GM13977 (cell line): ENCODE results near the gene SEMA3B.

ENCODE experiments used
- DNase-seq: peaks from one replicate; pipeline ENCODE4 v3.0.0; 2012; ENCODE audit warnings: low spot score
- CTCF ChIP-seq: IDR thresholded peaks from 2 replicates; pipeline ENCODE4 v1.5.1; 2012; ENCODE audit warnings: mild to moderate bottlenecking, control low read depth; ENCODE audit not compliant: insufficient read depth; ENCODE audit errors: extremely low read depth, missing control alignments
- in situ Hi-C: fragments of 300-500 bp; cut with MboI; formaldehyde crosslinking; loops from one replicate; pipeline ENCODE4 v1.12.0; 2022; ENCODE audit warnings: low sequenced_read_pairs, low pct_unique_long_range_greater_than_20kb, mixed read lengths, inconsistent platforms; ENCODE audit not compliant: unreplicated experiment

SEMA3B gene

GRCh38 chr3:50296721-50297383 lies 27.9 kb downstream of the SEMA3B start:
- in situ Hi-C loops: no loop called here
- TF ChIP-seq CTCF: no peak

DNA sequence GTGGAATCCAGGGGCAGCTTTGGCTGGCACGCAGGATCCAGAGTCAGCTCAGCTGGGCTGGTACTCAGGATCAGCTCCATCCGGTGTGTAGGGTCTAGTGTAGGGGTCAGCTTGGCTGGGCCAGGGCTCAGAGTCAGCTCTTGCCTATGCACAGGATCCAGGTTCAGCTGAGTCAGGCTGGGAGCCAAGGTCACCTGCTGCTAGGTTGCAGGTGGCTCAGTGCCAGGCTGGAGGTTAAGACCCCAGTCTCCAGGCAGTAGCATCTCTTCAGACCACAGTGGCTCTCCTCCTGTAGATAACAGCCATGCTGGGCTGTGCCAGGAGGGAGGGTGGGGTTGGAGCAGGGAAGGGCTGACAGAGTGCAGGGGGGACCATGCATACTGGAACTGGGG lies 28.4 kb downstream of the SEMA3B start:
- TF ChIP-seq CTCF: no peak
- DNase-seq: no peak
- in situ Hi-C loops: no loop called here

More at GRCh38 chr3:50296721-50297383, 27.9 kb downstream of the SEMA3B start:
- no peak for DNase-seq

DNA sequence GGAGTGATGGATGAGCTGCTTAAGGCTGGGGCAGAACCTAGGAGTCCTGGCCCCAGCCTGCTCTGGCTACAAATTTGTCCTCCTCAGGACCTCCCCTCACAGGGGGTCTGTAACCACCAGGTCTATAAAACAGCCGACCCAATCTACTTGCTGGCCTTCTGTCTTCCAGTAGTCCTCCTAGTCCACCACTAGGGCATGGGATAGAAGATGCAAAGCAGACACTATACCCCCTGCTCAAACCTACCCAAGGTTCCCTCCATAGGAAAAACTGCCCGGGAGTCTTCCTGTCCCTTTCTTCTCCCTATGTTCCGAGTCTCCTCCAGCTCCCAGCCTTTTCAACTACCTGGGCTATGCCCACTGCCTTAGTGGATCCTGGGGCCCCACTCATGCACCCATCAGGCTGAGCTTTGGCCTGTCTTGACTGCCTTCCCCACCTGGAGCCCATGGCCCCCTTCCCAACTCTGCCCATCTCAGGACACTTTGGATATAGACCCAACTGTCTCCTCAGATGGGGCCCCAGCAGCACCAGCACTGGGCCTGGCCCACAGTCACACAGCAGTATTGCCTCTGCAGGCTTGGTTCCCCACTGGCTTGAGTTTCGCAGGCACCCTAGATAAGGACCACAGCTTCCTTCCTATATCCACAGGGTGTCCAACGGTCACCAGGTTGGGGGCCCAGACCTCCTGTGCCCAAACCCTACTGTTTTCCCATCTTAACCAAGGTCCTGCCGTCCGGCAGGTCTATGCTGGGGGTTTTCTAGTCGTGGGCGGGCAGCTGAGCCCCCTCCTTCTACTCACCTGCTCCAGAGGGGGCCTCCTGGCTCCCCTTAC lies 29.2 kb downstream of the SEMA3B start:
- DNase-seq: no peak
- no peak for TF ChIP-seq CTCF
- in situ Hi-C loops: no loop called here

DNA sequence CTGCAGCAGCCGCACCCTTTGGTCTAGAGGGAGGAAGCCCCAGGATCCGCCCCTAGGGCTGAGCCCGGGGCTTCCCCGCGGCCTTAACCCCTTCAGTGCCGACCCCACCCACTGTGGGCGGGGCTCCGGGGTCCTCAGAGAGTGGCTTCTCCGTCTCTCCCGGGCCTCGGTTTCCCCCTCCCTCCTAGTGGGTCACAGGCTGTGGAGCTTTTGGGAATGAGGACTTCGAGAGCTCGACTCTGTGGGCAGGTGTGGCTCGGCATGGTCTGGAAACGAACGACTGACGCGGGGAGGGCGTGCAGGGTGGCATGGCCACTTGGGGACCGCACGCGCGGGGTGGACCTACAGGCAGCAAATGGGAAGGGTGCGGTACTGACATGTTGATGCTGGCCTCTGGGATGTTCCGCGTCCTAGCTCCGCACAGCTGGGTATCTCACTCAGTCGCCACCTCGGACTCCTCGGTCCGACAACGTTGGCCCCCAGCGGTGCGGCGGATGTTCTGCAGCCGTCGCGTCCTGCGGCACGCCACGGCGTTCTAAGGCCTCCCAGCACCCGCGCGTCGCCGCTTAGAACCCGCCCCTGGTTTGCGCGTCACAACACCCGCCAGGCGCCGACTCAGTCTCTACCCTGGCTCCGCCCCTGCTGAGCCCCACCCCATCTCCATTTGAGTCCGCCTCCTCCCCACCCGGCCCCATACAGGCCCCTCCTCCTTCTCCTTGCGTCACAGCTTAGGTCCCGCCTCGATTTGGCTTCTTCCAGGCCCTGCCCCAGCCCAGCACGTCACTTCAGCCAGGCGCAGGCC lies 30.1 kb downstream of the SEMA3B start, which contains the start of the genes HYAL3 and NAA80:
Gene HYAL3, minus strand, starts transcription at position 570 of the 802 bp plus-strand sequence. CDS start 3,803 bp downstream, outside the sequence.
Gene NAA80, minus strand, starts transcription at position 570 of the 802 bp plus-strand sequence. CDS start 1,942 bp downstream, outside the sequence.
- TF ChIP-seq CTCF: peak; percentile 39
- in situ Hi-C loops: no loop called here
- peak; percentile 99 for DNase-seq

DNA sequence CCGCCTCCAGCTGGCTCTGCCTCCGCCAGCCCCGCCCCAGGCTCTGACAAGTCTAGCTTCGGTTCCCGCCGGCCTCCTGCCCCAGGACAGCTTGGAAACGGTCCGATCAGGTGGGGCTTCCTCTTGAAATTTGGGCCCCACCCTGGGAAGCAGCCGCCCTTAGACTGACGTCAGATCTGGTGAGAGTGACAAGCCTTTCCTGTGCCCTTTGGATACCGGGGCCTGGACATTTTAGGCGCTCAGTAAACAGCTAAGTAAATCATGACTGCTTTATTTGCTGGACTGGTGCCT lies 30.6 kb downstream of the SEMA3B start:
- TF ChIP-seq CTCF: no peak

DNA sequence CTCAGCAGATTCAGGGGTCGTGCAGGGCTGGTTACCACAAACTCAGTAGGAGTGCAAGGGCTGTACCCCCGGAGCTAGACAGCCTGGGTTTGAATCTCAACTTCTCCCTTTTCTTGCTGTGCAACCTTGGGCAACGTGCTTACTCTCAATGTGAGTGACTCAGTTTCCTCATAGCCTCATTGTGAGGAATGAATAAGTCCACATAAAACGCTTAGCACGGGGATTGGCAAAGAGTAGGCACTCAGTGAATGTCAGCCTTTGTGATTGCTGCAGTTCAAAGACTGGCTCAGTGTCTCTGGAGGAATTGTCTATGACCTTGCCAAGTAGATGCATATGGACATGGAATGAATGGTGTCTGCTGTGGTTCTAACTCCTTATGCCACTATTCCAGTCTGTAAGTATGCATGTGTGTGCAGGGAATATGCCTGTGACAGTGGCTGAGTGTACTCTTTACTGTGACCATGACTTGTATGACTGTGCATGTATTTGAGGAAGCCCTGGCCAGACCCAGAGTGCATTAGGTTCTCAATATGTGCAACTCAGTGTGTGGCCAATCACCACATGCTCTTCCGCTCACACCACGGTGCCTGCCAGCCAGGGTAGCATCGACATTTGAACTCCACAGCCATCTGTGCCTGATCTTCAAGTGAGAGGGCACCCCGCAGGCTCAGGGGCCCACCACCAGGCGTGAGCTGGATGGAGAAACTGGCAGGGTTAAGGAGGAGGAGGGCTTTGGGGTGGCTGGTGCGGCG lies 31.2 kb downstream of the SEMA3B start:
- TF ChIP-seq CTCF: no peak
- DNase-seq: no peak
- in situ Hi-C loops: no loop called here

More for the DNA sequence above, 30.6 kb downstream of the SEMA3B start:
- in situ Hi-C loops: no loop called here
- DNase-seq: no peak
